K562 (cell line): ENCODE data around the gene IPP. TPM values are rescaled to one million over a fixed set of nuclear protein-coding genes. Genes with fewer than 3 reads are reported as not detected.

Source experiments
- ATAC-seq: fragments of 200-7000 bp; cut with Tn5 transposase; 3 replicates; pipeline ENCODE4 v1.9.1; 2020; ENCODE audit warnings: moderate library complexity
- BruUV-seq: library from RNA; stranded (reverse); fragments of 400-500 nt; replicated peaks from 2 replicates; lab custom pipeline; 2021; lab: Mats Ljungman, UMichigan
- CTCF ChIA-PET: fragments of 300-600 bp; formaldehyde crosslinking; extraction: SDS; loops from one replicate; lab custom pipeline; 2021; ENCODE audit warnings: low intra/inter-chr PET ratio; lab: Yijun Ruan, JAX
- POLR2A ChIA-PET: fragments of 300-600, 350-650 bp; sonication (Branson Sonifier 250); formaldehyde crosslinking; extraction: SDS; loops from one replicate; lab custom pipeline; 2021; ENCODE audit warnings: antibody characterized with exemption, inconsistent platforms; lab: Yijun Ruan, JAX
- DNase-seq, 4 experiments: peaks; one replicate each; pipeline versions ENCODE4 v3.0.0 to v3.0.0-alpha.2; 2011 to 2018; ENCODE audit warnings: low spot score in 3 of 4, mixed read lengths in 3 of 4; ENCODE audit errors: extremely low read depth in 1 of 4
- FAIRE-seq: peaks from 2 replicates; lab custom pipeline; 2011; peaks lifted over from hg19 to GRCh38; lab: Jason Lieb, UNC
- H2AFZ ChIP-seq: 2 replicates; pipeline ENCODE4 v1.6.0; 2011; ENCODE audit warnings: low read depth, low read length, control low read depth, inconsistent platforms
- H3K27ac ChIP-seq: fragments of 200-600 bp; 3 replicates; pipeline ENCODE4 v1.8.0; 2011; ENCODE audit warnings: low read depth, mild to moderate bottlenecking, control low read depth, inconsistent platforms, low read length, moderate library complexity, mixed read lengths; ENCODE audit errors: extremely low read depth
- H3K27me3 ChIP-seq, 2 experiments: fragments of 300-600 bp in 1 of 2; 2 replicates in 1 of 2; 3 replicates in 1 of 2; pipeline versions ENCODE4 v1.6.0 to v1.8.0; 2011; ENCODE audit warnings: inconsistent platforms in 2 of 2, low read length in 2 of 2, mild to moderate bottlenecking in 1 of 2, mixed read lengths in 1 of 2, moderate library complexity in 1 of 2; ENCODE audit not compliant: control insufficient read depth in 2 of 2, insufficient read depth in 2 of 2
- H3K36me3 ChIP-seq: fragments of 300-600 bp; 3 replicates; pipeline ENCODE4 v1.8.0; 2011; ENCODE audit warnings: mild to moderate bottlenecking, low read length, inconsistent platforms; ENCODE audit not compliant: control insufficient read depth, insufficient read depth
- H3K4me1 ChIP-seq, 2 experiments: fragments of 200-600 bp in 1 of 2; replicated peaks in 1 of 2; 2 replicates in 1 of 2; 3 replicates in 1 of 2; pipeline versions ENCODE4 v1.5.1 to v1.8.0; 2011; ENCODE audit warnings: inconsistent platforms in 2 of 2, low read length in 2 of 2, mild to moderate bottlenecking in 1 of 2, mixed read lengths in 1 of 2, moderate library complexity in 1 of 2; ENCODE audit not compliant: control insufficient read depth in 2 of 2, insufficient read depth in 2 of 2
- H3K4me2 ChIP-seq: 2 replicates; pipeline ENCODE4 v1.6.1; 2011; ENCODE audit warnings: low read length, control low read depth, inconsistent platforms, mixed read lengths; ENCODE audit not compliant: insufficient read depth
- H3K4me3 ChIP-seq: fragments of 200-600 bp; sonication (generic), shearing (Covaris generic); 2 replicates; pipeline ENCODE4 v1.5.1; 2016; ENCODE audit warnings: control low read depth, inconsistent platforms
- H3K79me2 ChIP-seq: fragments of 200-600 bp; 3 replicates; pipeline ENCODE4 v1.8.0; 2011; ENCODE audit warnings: low read length, inconsistent platforms; ENCODE audit not compliant: control insufficient read depth, insufficient read depth
- H3K9ac ChIP-seq, 2 experiments: 2 replicates each; pipeline versions ENCODE4 v1.6.0 to v1.6.1; 2011; ENCODE audit warnings: low read depth in 2 of 2, low read length in 2 of 2, control low read depth in 1 of 2, inconsistent platforms in 1 of 2, mild to moderate bottlenecking in 1 of 2, mixed read lengths in 1 of 2; ENCODE audit not compliant: insufficient read depth in 1 of 2
- H3K9me1 ChIP-seq: one replicate; pipeline ENCODE4 v1.6.0; 2011; ENCODE audit warnings: inconsistent platforms, mild to moderate bottlenecking, low read length, moderate library complexity; ENCODE audit not compliant: control insufficient read depth, insufficient read depth
- H3K9me3 ChIP-seq: replicated peaks from 2 replicates; pipeline ENCODE4 v1.5.1; 2011; ENCODE audit warnings: low read depth, low read length, inconsistent platforms; ENCODE audit not compliant: control insufficient read depth, insufficient read depth
- H4K20me1 ChIP-seq: replicated peaks from 2 replicates; pipeline ENCODE4 v1.6.1; 2011; ENCODE audit warnings: low read length, inconsistent platforms, mixed read lengths; ENCODE audit not compliant: control insufficient read depth, insufficient read depth
- BRD4 ChIP-seq: fragments of 200-600 bp; sonication (generic); IDR thresholded peaks from 2 replicates; pipeline ENCODE4 v1.6.1; 2017; ENCODE audit warnings: inconsistent platforms
- ELK3 ChIP-seq: fragments of 450-650 bp; formaldehyde crosslinking; IDR thresholded peaks from 2 replicates; pipeline ENCODE4 v1.4.0; 2020; ENCODE audit warnings: mild to moderate bottlenecking
- EZH2 ChIP-seq: IDR thresholded peaks from 2 replicates; pipeline ENCODE4 v1.6.1; 2012; ENCODE audit warnings: low read depth, mild to moderate bottlenecking, inconsistent platforms, low read length, borderline replicate concordance
- KDM2B ChIP-seq: fragments of 250-450 bp; sonication (Bioruptor Pico); IDR thresholded peaks from 2 replicates; pipeline ENCODE4 v1.8.0; 2021; ENCODE audit warnings: mild to moderate bottlenecking, moderate library complexity
- MTA2 ChIP-seq: fragments of 450-650 bp; IDR thresholded peaks from 2 replicates; pipeline ENCODE4 v1.6.1; 2016; ENCODE audit warnings: low read depth
- RREB1 ChIP-seq: fragments of 250-450 bp; sonication (Bioruptor Pico); IDR thresholded peaks from 2 replicates; pipeline ENCODE4 v1.4.0; 2020
- SLC30A9 ChIP-seq: fragments of 250-450 bp; sonication (Bioruptor Pico); IDR thresholded peaks from 2 replicates; pipeline ENCODE4 v1.8.0; 2022; ENCODE audit warnings: mild to moderate bottlenecking, moderate library complexity
- TAL1 ChIP-seq: fragments of 450-650 bp; IDR thresholded peaks from 2 replicates; pipeline ENCODE4 v1.6.1; 2016; ENCODE audit warnings: mild to moderate bottlenecking
- TSC22D4 ChIP-seq: fragments of 450-650 bp; IDR thresholded peaks from 2 replicates; pipeline ENCODE4 v1.6.1; 2016; ENCODE audit warnings: missing genetic modification characterization, missing biosample characterization, control low read depth
- ZBED1 ChIP-seq: IDR thresholded peaks from 2 replicates; pipeline ENCODE4 v1.6.1; 2014
- ZNF134 ChIP-seq: fragments of 250-450 bp; sonication (Bioruptor Pico); conservative IDR thresholded peaks from 2 replicates; pipeline ENCODE4 v1.4.0; 2020
- ZNF512 ChIP-seq: IDR thresholded peaks from 2 replicates; pipeline ENCODE4 v1.6.1; 2016; ENCODE audit warnings: missing genetic modification characterization, missing compliant biosample characterization
- WGBS: fragments of 100-300 bp; shearing (Covaris generic); methylation state at CpG from one replicate; pipeline ENCODE4 v1.1.6; 2016; ENCODE audit warnings: low coverage, mixed read lengths; ENCODE audit not compliant: insufficient coverage; ENCODE audit errors: missing lambda C conversion rate; 5-methylcytosine and 5-hydroxymethylcytosine counted together
- in situ Hi-C: fragments of 300-500 bp; cut with MboI; formaldehyde crosslinking; loops from 4 replicates; pipeline ENCODE4 v1.15.0; 2018; ENCODE audit warnings: inconsistent platforms, mixed read lengths
- intact Hi-C: fragments of 100-400 bp; cut with micrococcal nuclease; formaldehyde crosslinking; loops from 2 replicates; pipeline ENCODE4 v1.14.2; 2022
- polyA plus RNA-seq, 8 experiments: library from polyadenylated mRNA; depleted of rRNA in 4 of 8; stranded (reverse) in 5 of 8; unstranded in 3 of 8; fragments of >200 nt; fragmentation: Nextera tagmentation in 2 of 8; fragmentation: Illumina TruSeq in 1 of 8; extraction: Ambion mirVana in 2 of 8; extraction: Trizol in 1 of 8; gene quantifications; 2 replicates each; pipeline versions ENCODE4 v1.2.1 to v1.2.3, GENCODE V29; 2011 to 2014; ENCODE audit warnings: inconsistent platforms in 1 of 8, missing spikeins in 1 of 8
- total RNA-seq, 7 experiments: library from RNA; depleted of rRNA in 6 of 7; stranded (reverse); fragments of >200 nt in 6 of 7; fragmentation: Illumina TruSeq in 2 of 7; extraction: Trizol in 2 of 7; gene quantifications; 2 replicates each; pipeline versions ENCODE4 v1.2.1 to v1.2.3, GENCODE V29; 2011 to 2021; ENCODE audit warnings: low replicate concordance in 1 of 7

IPP gene
- total and polyA plus RNA-seq, 9 of the 15 experiments (the other 6 are each of a cell fraction or from before 2014, with no cell fraction given), result 6.9 to 15.1 (median 9.7) TPM

GRCh38 chr1:45772971-45773370 lies 22.5 kb upstream of the IPP start:
- Histone ChIP-seq H3K9me1 (no peaks in the 10 kb centered on the region), H3K27ac (no peak overlapping the region), H3K4me1 (peaks cover 5 to 10% of the 10 kb centered on the region in 2 experiments; a peak in 4 of 5 replicates), H3K4me2 (no peak overlapping the region), H3K27me3 (no peaks in the 10 kb centered on the region), H3K4me3 (no peak overlapping the region), H3K36me3 (no peaks in the 10 kb centered on the region), H2AFZ (peak overlapping the region; percentile 74), H3K9me3 (no peaks in the 10 kb centered on the region), H4K20me1 (no peaks in the 10 kb centered on the region), H3K79me2 (no peaks in the 10 kb centered on the region), H3K9ac (no peak overlapping the region)
- WGBS, result 17% methylated on average over 3 of the region's 3 CpGs
- ChIA-PET POLR2A (no interaction called here), CTCF (no interaction called here)
- DNase-seq (no peak), FAIRE-seq (no peak), ATAC-seq (no peak)
- intact Hi-C loops, result no loop called here
- in situ Hi-C loops, result no loop called here
- no TSS peak for BruUV-seq
- no peak for TF ChIP-seq TAL1
- TF ChIP-seq MTA2, result no peak
- no peak for TF ChIP-seq BRD4
- no peak for TF ChIP-seq EZH2
- no peak for TF ChIP-seq ELK3 (CRISPR knock-in tag)
- TF ChIP-seq ZBED1, result no peak
- no peak for TF ChIP-seq KDM2B (CRISPR knock-in tag)
- TF ChIP-seq SLC30A9 (CRISPR knock-in tag), result no peak
- TF ChIP-seq RREB1, result no peak
- TF ChIP-seq TSC22D4 (tag), result no peak
- TF ChIP-seq ZNF134 (CRISPR knock-in tag), result no peak
- TF ChIP-seq ZNF512, result no peak
